ENCODE results near the gene TCAP.

GRCh38 chr17:39650121-39650579 lies 15.0 kb upstream of the TCAP start:
- TF ChIP-seq ZBTB7A (IDR thresholded peaks at IDR 0.05; ENCODE audit: low read depth) (no peak), EP300 (IDR thresholded peaks at IDR 0.05; ENCODE audit: borderline replicate concordance) (no peak), YY1 (IDR thresholded peaks at IDR 0.05; ENCODE audit: low read depth) (no peak), CREB1 (IDR thresholded peaks at IDR 0.05; ENCODE audit: low read depth) (no peak), CEBPB (IDR thresholded peaks at IDR 0.05) (no peak), TCF12 (IDR thresholded peaks at IDR 0.05; ENCODE audit: low read depth) (no peak), REST (IDR thresholded peaks at IDR 0.05; ENCODE audit: low read depth) (no peak), TAF1 (IDR thresholded peaks at IDR 0.05; ENCODE audit: low read depth) (no peak)
- TF ChIP-seq, protein P1, sequence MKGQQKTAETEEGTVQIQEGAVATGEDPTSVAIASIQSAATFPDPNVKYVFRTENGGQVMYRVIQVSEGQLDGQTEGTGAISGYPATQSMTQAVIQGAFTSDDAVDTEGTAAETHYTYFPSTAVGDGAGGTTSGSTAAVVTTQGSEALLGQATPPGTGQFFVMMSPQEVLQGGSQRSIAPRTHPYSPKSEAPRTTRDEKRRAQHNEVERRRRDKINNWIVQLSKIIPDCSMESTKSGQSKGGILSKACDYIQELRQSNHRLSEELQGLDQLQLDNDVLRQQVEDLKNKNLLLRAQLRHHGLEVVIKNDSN (IDR thresholded peaks at IDR 0.05), result no peak
